K562 (cell line): ENCODE results near the gene NELL1. TPM values are rescaled to one million over a fixed set of nuclear protein-coding genes. Genes with fewer than 3 reads are reported as not detected.

ENCODE experiments used
- ATAC-seq: fragments of 200-7000 bp; cut with Tn5 transposase; 3 replicates; pipeline ENCODE4 v1.9.1; 2020; ENCODE audit warnings: moderate library complexity
- BruUV-seq: library from RNA; stranded (reverse); fragments of 400-500 nt; replicated peaks from 2 replicates; lab custom pipeline; 2021; lab: Mats Ljungman, UMichigan
- CTCF ChIA-PET: fragments of 300-600 bp; formaldehyde crosslinking; extraction: SDS; loops from one replicate; lab custom pipeline; 2021; ENCODE audit warnings: low intra/inter-chr PET ratio; lab: Yijun Ruan, JAX
- POLR2A ChIA-PET: fragments of 300-600, 350-650 bp; sonication (Branson Sonifier 250); formaldehyde crosslinking; extraction: SDS; loops from one replicate; lab custom pipeline; 2021; ENCODE audit warnings: antibody characterized with exemption, inconsistent platforms; lab: Yijun Ruan, JAX
- DNase-seq, 4 experiments: peaks; one replicate each; pipeline versions ENCODE4 v3.0.0 to v3.0.0-alpha.2; 2011 to 2018; ENCODE audit warnings: low spot score in 3 of 4, mixed read lengths in 3 of 4; ENCODE audit errors: extremely low read depth in 1 of 4
- FAIRE-seq: peaks from 2 replicates; lab custom pipeline; 2011; peaks lifted over from hg19 to GRCh38; lab: Jason Lieb, UNC
- H2AFZ ChIP-seq: 2 replicates; pipeline ENCODE4 v1.6.0; 2011; ENCODE audit warnings: low read depth, low read length, control low read depth, inconsistent platforms
- H3K27ac ChIP-seq: fragments of 200-600 bp; 3 replicates; pipeline ENCODE4 v1.8.0; 2011; ENCODE audit warnings: low read depth, mild to moderate bottlenecking, control low read depth, inconsistent platforms, low read length, moderate library complexity, mixed read lengths; ENCODE audit errors: extremely low read depth
- H3K27me3 ChIP-seq, 2 experiments: fragments of 300-600 bp in 1 of 2; 2 replicates in 1 of 2; 3 replicates in 1 of 2; pipeline versions ENCODE4 v1.6.0 to v1.8.0; 2011; ENCODE audit warnings: inconsistent platforms in 2 of 2, low read length in 2 of 2, mild to moderate bottlenecking in 1 of 2, mixed read lengths in 1 of 2, moderate library complexity in 1 of 2; ENCODE audit not compliant: control insufficient read depth in 2 of 2, insufficient read depth in 2 of 2
- H3K36me3 ChIP-seq: fragments of 300-600 bp; 3 replicates; pipeline ENCODE4 v1.8.0; 2011; ENCODE audit warnings: mild to moderate bottlenecking, low read length, inconsistent platforms; ENCODE audit not compliant: control insufficient read depth, insufficient read depth
- H3K4me1 ChIP-seq, 2 experiments: fragments of 200-600 bp in 1 of 2; replicated peaks in 1 of 2; 2 replicates in 1 of 2; 3 replicates in 1 of 2; pipeline versions ENCODE4 v1.5.1 to v1.8.0; 2011; ENCODE audit warnings: inconsistent platforms in 2 of 2, low read length in 2 of 2, mild to moderate bottlenecking in 1 of 2, mixed read lengths in 1 of 2, moderate library complexity in 1 of 2; ENCODE audit not compliant: control insufficient read depth in 2 of 2, insufficient read depth in 2 of 2
- H3K4me2 ChIP-seq: 2 replicates; pipeline ENCODE4 v1.6.1; 2011; ENCODE audit warnings: low read length, control low read depth, inconsistent platforms, mixed read lengths; ENCODE audit not compliant: insufficient read depth
- H3K4me3 ChIP-seq: fragments of 200-600 bp; sonication (generic), shearing (Covaris generic); 2 replicates; pipeline ENCODE4 v1.5.1; 2016; ENCODE audit warnings: control low read depth, inconsistent platforms
- H3K79me2 ChIP-seq: fragments of 200-600 bp; 3 replicates; pipeline ENCODE4 v1.8.0; 2011; ENCODE audit warnings: low read length, inconsistent platforms; ENCODE audit not compliant: control insufficient read depth, insufficient read depth
- H3K9ac ChIP-seq, 2 experiments: 2 replicates each; pipeline versions ENCODE4 v1.6.0 to v1.6.1; 2011; ENCODE audit warnings: low read depth in 2 of 2, low read length in 2 of 2, control low read depth in 1 of 2, inconsistent platforms in 1 of 2, mild to moderate bottlenecking in 1 of 2, mixed read lengths in 1 of 2; ENCODE audit not compliant: insufficient read depth in 1 of 2
- H3K9me1 ChIP-seq: one replicate; pipeline ENCODE4 v1.6.0; 2011; ENCODE audit warnings: inconsistent platforms, mild to moderate bottlenecking, low read length, moderate library complexity; ENCODE audit not compliant: control insufficient read depth, insufficient read depth
- H3K9me3 ChIP-seq: replicated peaks from 2 replicates; pipeline ENCODE4 v1.5.1; 2011; ENCODE audit warnings: low read depth, low read length, inconsistent platforms; ENCODE audit not compliant: control insufficient read depth, insufficient read depth
- H4K20me1 ChIP-seq: replicated peaks from 2 replicates; pipeline ENCODE4 v1.6.1; 2011; ENCODE audit warnings: low read length, inconsistent platforms, mixed read lengths; ENCODE audit not compliant: control insufficient read depth, insufficient read depth
- SAP30 ChIP-seq: fragments of 200-600 bp; sonication (generic); IDR thresholded peaks from 2 replicates; pipeline ENCODE4 v1.6.1; 2012; ENCODE audit warnings: borderline replicate concordance, low read depth, mild to moderate bottlenecking, moderate library complexity, low read length, control low read depth, inconsistent platforms; ENCODE audit not compliant: insufficient read depth, poor library complexity, severe bottlenecking
- STAG1 ChIP-seq: sonication (generic); formaldehyde crosslinking; IDR thresholded peaks from 2 replicates; pipeline ENCODE4 v1.5.0; 2020; ENCODE audit warnings: missing genetic modification reagents, borderline replicate concordance
- TAF15 ChIP-seq: fragments of 200-400 bp; formaldehyde crosslinking; IDR thresholded peaks from 2 replicates; pipeline ENCODE4 v1.6.1; 2017; ENCODE audit warnings: mild to moderate bottlenecking, low read depth, low read length, moderate library complexity
- ZNF212 ChIP-seq: fragments of 450-650 bp; formaldehyde crosslinking; IDR thresholded peaks from 2 replicates; pipeline ENCODE4 v1.4.0; 2020; ENCODE audit warnings: mild to moderate bottlenecking
- ZNF830 ChIP-seq: fragments of 250-450 bp; sonication (Bioruptor Pico); IDR thresholded peaks from 2 replicates; pipeline ENCODE4 v1.5.0; 2021; ENCODE audit warnings: mild to moderate bottlenecking
- WGBS: fragments of 100-300 bp; shearing (Covaris generic); methylation state at CpG from one replicate; pipeline ENCODE4 v1.1.6; 2016; ENCODE audit warnings: low coverage, mixed read lengths; ENCODE audit not compliant: insufficient coverage; ENCODE audit errors: missing lambda C conversion rate; 5-methylcytosine and 5-hydroxymethylcytosine counted together
- in situ Hi-C: fragments of 300-500 bp; cut with MboI; formaldehyde crosslinking; loops from 4 replicates; pipeline ENCODE4 v1.15.0; 2018; ENCODE audit warnings: inconsistent platforms, mixed read lengths
- intact Hi-C: fragments of 100-400 bp; cut with micrococcal nuclease; formaldehyde crosslinking; loops from 2 replicates; pipeline ENCODE4 v1.14.2; 2022
- polyA plus RNA-seq, 8 experiments: library from polyadenylated mRNA; depleted of rRNA in 4 of 8; stranded (reverse) in 5 of 8; unstranded in 3 of 8; fragments of >200 nt; fragmentation: Nextera tagmentation in 2 of 8; fragmentation: Illumina TruSeq in 1 of 8; extraction: Ambion mirVana in 2 of 8; extraction: Trizol in 1 of 8; gene quantifications; 2 replicates each; pipeline versions ENCODE4 v1.2.1 to v1.2.3, GENCODE V29; 2011 to 2014; ENCODE audit warnings: inconsistent platforms in 1 of 8, missing spikeins in 1 of 8
- total RNA-seq, 7 experiments: library from RNA; depleted of rRNA in 6 of 7; stranded (reverse); fragments of >200 nt in 6 of 7; fragmentation: Illumina TruSeq in 2 of 7; extraction: Trizol in 2 of 7; gene quantifications; 2 replicates each; pipeline versions ENCODE4 v1.2.1 to v1.2.3, GENCODE V29; 2011 to 2021; ENCODE audit warnings: low replicate concordance in 1 of 7
- TF ChIP-seq, protein P1 (sequence below): fragments of 450-650 bp; formaldehyde crosslinking; IDR thresholded peaks from 2 replicates; pipeline ENCODE4 v1.4.0; 2020; ENCODE audit warnings: mild to moderate bottlenecking, moderate library complexity
- TF ChIP-seq, protein P2 (sequence below): sonication (generic); formaldehyde crosslinking; IDR thresholded peaks from 2 replicates; pipeline ENCODE4 v1.8.0; 2023; ENCODE audit warnings: mild to moderate bottlenecking, missing genetic modification reagents

NELL1 gene
- total and polyA plus RNA-seq, 9 of the 15 experiments (the other 6 are each of a cell fraction or from before 2014, with no cell fraction given) = not detected

DNA sequence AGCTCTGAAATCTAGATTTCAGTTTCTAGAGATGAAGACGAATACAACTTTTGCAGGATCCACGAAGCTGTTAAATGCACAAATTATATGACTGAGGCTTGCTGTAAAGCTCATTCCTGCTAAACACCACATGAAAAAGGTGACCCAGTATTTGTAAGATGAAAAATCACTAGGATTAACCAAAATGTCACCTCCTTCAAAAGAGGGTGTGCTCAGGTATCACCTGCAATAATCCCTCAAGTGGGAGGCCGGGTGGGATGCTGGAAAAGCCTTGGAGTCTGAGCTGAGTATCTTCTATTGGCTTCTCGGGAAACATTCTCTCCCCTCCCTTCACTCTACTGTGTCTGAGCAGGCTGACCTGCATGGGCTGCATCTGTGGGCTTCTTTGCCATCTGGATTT lies 195.8 kb downstream of the NELL1 start:
- Histone ChIP-seq H2AFZ (no peak overlapping the region), H3K4me1 (no peaks in the 10 kb centered on the region), H3K4me2 (no peak overlapping the region), H3K36me3 (no peaks in the 10 kb centered on the region), H3K9ac (no peak overlapping the region), H3K9me3 (no peaks in the 10 kb centered on the region), H3K27ac (no peak overlapping the region), H3K9me1 (no peaks in the 10 kb centered on the region), H3K4me3 (no peak overlapping the region), H3K79me2 (no peaks in the 10 kb centered on the region), H4K20me1 (no peaks in the 10 kb centered on the region), H3K27me3 (no peaks in the 10 kb centered on the region)
- TF ChIP-seq ZNF212 (CRISPR knock-in tag) (no peak), ZNF830 (CRISPR knock-in tag) (no peak), TAF15 (no peak), SAP30 (no peak), STAG1 (CRISPR knock-in tag) (no peak)
- TF ChIP-seq, protein P1, sequence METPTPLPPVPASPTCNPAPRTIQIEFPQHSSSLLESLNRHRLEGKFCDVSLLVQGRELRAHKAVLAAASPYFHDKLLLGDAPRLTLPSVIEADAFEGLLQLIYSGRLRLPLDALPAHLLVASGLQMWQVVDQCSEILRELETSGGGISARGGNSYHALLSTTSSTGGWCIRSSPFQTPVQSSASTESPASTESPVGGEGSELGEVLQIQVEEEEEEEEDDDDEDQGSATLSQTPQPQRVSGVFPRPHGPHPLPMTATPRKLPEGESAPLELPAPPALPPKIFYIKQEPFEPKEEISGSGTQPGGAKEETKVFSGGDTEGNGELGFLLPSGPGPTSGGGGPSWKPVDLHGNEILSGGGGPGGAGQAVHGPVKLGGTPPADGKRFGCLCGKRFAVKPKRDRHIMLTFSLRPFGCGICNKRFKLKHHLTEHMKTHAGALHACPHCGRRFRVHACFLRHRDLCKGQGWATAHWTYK = no peak
- TF ChIP-seq, protein P2, sequence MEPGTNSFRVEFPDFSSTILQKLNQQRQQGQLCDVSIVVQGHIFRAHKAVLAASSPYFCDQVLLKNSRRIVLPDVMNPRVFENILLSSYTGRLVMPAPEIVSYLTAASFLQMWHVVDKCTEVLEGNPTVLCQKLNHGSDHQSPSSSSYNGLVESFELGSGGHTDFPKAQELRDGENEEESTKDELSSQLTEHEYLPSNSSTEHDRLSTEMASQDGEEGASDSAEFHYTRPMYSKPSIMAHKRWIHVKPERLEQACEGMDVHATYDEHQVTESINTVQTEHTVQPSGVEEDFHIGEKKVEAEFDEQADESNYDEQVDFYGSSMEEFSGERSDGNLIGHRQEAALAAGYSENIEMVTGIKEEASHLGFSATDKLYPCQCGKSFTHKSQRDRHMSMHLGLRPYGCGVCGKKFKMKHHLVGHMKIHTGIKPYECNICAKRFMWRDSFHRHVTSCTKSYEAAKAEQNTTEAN (CRISPR knock-in tag) = no peak
- in situ Hi-C loops (no loop called here), intact Hi-C loops (no loop called here)
- no TSS peak for BruUV-seq
- ATAC-seq (no peak), FAIRE-seq (no peak), DNase-seq (no peak)
- ChIA-PET CTCF (no interaction called here), POLR2A (no interaction called here)
- WGBS = 2% methylated on average over 4 of the region's 4 CpGs
